Stimulated activated CD4-positive, alpha-beta T cell treated with anti-CD3 and anti-CD28 coated beads, Interleukin-15, amount 100 ng/mL, for 1 hour (primary cell): ENCODE data around the gene UBE2L6.

Experiments used
- DNase-seq, 2 donors: peaks; one replicate each; pipeline ENCODE4 v3.0.0-alpha.2; 2020; ENCODE audit warnings: low read depth in 1 of 2, low spot score in 1 of 2

UBE2L6 gene

DNA sequence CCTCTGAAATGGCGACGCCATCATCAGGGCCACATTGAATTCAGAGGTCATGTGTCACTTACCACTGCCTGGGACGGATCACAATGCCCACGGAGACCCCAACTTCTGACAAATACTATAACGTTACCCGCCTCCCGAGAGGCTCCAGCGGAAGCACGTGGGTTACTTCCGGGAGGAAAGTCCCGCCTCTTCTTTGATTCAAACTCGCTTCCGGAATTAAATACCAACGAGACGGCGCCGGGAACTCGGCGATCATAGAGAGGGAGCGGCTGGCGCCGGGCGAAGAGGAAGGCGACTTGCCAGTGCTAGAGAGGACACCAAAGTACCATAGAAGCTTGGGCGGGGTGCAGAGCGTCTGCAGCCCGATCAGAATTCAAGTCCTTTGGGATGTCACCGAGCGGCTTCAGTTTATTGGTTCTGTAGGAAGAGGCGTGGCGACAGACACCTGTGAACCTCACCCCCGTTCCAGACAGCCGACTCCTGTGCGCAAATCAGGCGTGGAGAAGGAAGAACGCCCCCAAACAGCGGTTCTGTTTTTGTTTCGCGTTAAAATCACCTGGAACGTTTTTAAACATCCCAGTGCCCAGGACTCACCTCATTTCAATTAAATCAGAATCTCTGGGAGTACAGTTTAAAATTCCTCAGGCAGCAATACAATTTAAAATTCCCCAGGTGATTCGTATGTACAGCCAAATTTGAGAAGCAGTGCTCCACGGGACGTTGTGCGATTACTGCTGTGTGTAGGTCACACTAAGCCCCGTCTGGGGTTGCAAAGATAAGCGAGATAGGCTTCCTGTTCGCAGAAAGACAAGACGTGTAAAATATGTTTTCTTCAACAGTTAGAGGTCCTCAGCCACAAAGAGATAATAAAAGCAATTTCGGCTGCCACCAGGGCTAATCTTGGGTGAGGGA, 36.6 kb downstream of the UBE2L6 start, which contains the start of gene TIMM10:
TIMM10 (minus strand) TSS at position 159 of the 912 bp plus-strand sequence. CDS start 565 bp downstream, outside the sequence.
- peak; percentile 80 to 85 for DNase-seq

DNA sequence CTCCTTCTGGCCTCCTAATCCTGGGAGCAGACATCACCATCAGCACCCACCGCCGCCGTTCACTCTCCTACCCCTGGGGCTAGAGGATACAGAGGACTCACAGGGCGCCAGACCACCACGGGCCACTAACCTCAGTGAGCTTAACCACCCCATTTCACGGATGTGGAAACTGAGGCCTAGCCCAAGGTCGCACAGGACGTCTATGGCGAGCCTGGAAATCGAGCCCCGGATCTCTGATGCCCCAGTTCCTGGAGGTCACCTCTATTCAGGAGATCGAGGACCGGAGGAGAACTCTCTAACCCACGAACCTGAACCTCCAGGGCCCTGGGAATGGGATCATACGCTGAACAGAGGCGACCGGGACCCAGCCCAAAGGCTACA, 37.3 kb downstream of the UBE2L6 start:
- no peak for DNase-seq

DNA sequence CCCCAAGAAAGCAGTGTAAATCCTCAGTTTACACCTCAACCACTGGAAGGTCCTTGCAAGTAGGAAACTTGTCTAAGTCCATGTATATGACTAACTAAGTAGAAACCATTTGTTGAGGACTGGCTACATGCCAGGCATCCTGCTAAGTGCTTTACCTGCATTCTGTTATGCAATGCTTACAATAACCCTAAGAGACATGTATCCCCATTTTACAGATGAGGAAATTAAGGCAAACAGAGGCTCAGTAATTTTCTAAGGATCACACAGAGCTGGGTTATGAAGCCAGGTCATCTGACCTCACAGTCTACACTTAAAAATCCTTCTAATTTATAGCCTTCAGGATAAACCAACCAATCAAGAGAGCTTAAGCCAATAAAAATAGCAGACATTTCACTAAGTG, 38.5 kb downstream of the UBE2L6 start:
- DNase-seq = no peak

DNA sequence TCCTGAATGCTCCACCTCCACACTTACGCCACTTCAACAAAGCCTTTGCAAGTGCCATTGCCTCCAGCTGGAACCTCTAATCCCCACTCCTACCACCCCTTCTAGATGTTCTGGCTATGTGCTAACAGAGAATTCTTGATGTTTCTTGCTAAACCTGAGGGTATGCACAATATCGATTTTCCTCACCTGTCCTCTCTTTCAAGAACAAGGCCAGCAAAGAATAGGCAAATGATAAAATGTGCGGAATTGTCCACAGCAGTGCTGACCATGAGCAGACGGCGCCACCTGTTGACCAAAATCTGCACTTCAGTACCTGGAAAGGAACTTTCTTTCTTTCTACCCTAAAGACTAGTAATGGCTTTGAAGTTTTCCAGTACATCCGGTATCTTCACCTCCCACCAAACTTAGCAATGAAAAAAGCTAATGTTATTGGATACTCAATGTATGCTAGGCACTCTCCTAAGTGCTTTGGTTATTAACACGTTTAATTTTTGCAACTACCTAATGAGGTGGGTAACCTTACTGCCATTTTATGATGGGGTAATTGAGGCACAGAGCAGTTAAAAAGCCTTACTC, 40.3 kb downstream of the UBE2L6 start:
- peak; percentile 30 to 53 for DNase-seq

DNA sequence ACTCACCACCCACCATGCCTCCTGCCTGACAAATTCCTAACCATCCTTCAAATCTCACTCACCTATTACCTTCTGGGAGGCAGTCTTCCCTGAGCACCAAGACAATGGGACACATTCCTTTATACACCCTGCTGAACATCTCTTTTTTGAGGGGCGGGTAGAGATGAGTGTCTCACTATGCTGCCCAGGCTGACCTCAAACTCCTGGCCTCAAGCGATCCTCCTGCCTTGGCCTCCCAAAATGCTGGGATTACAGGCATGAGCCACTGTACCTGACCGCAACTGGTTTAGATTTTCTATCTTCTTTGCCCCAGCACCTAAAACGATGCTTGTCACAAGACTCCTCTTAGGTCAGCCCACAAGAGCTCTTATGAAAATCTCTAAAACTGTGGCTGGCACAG, 44.1 kb downstream of the UBE2L6 start:
- no peak for DNase-seq

DNA sequence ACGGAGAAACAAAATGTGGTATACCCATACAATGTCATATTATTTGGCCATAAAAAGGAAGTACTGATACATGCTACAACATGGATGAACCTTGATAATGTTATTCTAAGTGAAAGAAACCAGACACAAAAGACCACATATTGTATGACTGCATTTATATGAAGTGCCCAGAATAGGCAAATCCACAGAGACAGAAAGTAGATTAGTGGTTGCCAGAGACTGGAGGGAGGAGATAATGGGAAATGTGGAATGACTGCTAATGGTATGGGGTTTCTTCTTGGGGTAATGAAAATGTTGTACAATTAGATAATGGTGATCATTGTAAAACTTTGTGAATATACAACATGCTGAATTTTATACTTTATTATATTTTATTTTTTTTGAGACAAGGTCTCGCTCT, 46.4 kb downstream of the UBE2L6 start:
- no peak for DNase-seq

DNA sequence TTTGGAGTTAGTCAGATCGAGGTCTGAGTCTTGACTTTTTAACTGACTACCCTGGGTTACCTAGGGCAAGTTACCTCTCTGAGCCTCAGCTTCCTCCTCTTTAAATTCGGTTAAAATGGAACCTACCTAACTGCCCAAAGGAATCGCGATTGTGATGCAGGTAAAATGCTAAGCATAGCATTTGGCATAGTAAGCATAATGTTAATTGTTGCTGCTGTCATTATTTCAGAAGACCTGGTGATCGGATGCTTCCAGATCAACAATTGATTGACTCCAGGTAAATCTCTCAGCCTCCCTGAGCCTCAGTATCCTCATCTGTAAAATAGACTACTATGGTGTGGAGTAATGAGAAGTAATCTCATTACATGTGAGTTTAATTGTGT, 51.4 kb downstream of the UBE2L6 start:
- no peak for DNase-seq

DNA sequence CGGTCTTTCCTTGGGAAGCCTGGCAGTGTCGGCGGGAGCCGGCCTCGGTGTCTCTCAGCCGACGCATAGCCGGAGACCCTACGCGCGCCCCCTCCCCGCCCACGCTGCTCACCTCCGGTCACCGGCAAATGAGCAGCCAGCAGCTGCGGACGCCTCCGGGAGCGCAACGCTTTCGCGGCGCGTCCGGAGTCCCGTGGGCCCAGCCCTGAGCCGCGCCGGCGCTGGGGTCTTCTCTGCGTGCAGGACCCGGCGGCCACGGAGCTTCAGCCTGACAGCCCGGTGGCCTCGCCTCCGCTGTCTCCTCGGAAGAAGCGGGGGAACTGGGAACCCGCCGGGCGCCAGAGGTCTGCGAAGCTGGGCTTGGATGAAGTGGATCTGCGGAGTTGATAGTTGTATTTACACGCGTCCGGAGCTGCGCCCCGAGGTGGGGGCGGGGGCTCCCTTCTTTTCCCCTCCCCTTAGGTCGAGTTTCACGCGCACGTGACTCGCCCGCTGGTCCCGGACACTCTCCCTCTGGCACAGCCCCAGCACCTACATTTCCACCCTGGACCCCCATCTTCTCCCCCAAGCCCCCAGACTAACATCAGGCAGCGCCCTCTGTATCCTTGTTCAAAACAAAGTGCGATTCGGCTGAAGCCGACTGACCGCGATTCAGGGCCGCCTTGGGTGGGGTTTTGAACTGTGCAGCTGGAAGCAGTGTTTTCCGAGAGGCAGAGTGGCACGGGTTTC, 52.0 kb downstream of the UBE2L6 start, which contains the start of gene SLC43A1:
SLC43A1 (minus strand) TSS at position 371 of the 729 bp plus-strand sequence. CDS start 1,591 bp downstream, outside the sequence.
- DNase-seq = no peak

DNA sequence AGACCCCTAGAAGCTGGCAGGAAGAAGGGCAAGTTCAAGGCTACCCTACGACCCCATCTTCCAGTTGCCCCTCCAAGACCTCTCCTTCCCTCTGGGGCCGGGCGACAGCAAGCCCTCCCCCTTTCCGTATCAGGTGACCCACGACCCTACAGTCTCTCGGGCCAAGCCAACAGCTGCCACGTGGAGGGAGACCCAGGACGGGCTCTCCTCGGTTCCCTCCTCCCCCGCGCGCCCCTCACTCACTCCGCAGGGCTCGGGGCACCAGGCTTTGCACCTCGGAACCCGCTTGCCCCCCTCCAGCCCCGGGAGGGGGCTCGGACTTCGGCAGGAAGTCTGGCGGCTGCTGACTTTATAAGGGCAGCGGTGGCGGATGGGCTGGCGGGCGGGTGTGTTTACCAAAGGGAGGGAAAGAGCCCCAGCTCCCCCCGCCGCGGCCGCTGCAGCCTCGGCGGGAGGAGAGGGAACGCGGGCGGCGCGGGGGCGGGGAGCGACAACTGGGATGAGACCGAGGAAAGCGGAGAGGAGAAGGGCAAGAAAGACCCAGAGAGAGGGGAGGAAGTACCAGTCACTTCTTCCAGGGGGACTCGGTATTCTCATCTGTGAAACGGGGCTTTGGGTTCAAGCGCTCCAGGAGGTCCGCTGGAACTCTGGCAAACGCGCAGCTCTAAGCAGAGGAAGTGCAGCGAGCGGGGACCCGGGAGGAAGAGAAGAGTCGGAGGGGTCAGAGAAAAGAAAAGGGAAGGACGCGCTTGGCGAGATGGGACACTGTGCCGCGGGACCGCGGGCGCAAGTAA, 52.7 kb downstream of the UBE2L6 start:
- DNase-seq = peak in 1 of 2 donors; percentile 45

DNA sequence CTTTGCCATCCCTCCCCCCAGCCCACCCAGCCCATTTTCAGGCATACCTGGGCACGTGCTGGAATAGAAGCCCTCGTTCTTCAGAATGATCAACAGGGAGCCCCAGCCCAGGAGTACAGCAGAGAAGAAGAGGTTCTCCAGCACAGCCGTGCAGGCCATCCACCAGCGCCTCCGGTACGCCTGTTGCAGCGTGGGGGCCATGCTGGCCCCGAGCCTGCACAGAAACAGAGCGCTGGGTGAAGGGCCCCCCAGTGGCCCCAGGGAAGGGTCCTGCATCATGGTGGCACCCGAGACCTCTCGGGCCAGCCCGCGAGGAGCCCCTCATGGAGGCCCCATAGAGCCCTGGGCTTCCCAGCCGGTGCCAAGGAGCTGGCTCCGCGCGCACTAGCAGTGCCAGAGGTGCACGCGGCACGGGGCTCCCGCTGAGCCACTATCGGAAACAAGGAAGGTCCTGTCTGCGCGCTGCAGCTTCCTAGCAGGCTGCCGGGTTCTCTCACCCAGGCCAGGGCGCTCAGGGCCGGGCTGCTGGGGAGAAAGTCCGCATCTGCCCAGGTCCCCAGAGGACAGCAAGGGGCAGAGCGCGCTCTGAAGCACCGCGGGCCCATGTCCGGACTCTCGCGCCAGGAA, 53.4 kb downstream of the UBE2L6 start:
- DNase-seq = no peak

DNA sequence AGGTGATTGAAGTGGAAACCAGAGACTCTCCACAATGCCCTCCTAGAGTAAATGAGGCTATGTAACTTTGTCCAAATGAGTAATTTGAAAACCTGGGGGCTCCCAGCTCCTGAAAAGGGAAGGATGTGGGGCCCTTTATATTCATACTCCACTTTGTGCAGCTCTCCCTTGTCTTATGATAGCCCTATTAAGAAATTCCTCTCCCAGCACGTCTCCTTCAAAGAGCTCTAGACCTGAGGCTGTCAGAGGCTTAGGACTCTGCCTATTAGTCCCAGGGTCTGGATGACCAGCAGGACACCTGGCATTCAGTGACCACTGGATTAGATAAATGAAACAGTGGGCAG, 54.0 kb downstream of the UBE2L6 start:
- DNase-seq = no peak

DNA sequence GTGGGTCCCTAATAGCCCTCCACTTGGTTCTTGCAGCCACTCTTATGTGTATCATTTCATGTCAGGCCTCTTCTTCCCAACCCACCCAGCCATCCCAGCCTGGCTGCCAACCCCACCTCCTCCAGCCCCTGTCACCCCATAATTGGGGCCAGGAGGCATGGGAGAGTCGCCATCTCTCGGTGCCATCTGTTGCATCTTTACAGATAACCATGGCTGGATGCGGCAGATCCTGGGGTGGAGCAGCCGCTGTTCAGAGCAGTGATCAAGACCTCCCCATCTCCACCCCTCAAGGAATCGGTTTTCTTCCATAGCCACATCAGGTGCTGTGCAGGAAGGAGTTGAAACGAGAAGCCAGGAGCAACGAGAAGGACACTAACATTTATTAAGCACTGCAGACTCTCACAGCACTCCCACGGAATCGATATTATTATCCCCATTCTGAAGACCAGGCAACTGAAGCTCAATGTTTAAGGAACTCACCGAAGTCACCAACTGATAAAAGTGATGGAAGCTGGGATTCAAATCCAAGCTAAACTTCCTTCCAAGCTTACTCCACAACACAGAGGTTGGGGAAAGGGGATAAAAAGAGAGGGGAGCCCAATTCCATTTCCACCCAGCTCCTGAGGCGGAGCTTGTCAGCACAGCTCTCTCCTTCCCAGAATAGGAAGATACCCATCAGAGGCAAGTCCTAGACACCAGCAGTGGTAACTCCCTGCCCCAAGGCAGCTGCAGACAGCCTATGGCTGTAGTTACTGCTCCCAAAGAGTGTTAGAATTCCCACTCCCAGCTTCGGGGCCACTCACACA, 54.6 kb downstream of the UBE2L6 start:
- no peak for DNase-seq

DNA sequence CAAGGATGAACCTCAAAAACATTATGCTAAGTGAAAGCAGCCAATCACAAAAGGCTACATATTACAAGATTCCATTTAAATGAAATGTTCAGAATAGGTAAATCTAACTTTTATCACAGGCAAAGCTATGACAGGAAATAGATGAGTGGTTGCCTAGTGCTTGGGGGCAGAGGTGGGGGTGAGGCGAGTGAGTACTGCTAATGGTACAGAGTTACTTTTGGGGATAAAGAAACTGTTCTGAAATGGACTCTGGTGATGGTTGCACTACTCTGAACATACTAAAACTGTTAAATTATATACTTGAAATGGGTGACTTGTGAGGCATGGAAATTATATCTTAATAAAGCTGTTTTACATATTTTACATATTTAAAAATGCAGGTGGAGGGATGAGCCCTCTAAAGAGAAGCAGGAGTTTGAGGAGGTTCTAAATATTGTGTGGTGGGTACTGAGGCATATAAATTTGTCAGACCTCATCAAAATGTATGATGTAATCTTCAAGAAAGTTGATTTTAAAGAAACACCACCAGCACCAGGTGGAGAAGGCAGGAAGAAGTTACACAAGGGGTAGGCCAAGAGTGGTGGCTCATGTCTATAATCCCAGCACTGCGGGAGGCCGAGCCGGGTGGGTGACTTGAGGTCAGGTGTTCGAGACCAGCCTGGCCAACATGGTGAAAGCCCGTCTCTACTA, 55.6 kb downstream of the UBE2L6 start:
- no peak for DNase-seq

DNA sequence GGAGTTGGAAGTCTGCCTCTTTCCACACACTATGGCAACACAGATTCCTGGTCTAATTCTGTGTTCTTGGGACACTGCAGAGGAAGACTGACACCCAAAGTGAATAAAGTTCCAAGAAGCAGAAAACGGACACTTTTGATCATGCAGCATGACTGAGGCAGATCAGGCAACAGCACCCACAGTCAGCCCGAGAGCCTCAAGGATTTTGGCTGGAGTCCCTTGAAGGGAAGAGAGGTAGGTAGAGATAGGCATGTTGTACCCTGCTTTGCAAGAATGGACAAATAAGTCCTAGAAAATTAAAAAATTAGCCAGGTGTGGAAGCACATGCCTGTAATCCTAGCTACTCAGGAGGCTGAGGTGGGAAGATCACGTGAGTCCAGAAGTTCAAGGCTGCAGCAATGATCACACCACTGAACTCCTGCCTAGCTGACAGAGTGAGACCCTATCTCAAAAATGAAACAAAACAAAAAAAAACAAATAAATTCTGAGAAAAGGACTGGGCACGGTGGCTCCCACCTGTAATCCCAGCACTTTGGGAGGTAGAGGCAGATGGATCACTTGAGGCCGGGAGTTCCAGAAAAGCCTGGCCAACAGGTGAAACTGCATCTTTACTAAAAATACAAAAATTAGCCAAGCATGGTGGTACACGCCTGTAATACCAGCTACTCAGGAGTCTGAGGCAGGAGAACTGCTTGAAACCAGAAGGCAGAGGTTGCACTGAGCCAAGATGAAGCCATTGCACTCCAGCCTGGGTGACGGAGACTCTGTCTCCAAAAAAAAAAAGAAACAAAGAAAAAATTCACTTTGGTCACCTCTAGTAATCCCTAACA, 58.9 kb downstream of the UBE2L6 start:
- DNase-seq = no peak

DNA sequence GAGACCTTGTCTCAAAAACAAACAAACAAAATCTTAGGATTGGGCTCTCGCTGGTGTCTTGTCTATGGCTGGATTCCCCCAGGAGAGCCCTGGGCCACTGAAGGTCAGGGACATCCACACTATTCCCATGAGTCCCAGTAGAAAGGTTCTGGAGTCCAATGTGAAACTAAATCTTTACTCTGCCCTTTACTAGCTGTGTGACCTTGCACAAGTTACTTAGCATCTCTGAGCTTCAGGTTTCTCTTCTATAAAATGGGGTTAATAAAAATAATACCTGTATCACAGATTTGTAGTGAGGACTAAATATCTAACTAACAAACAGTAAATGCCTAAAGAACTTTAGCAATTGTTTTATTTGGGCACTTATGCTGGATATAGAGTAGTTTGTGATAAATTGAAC, 61.0 kb downstream of the UBE2L6 start:
- DNase-seq = no peak

DNA sequence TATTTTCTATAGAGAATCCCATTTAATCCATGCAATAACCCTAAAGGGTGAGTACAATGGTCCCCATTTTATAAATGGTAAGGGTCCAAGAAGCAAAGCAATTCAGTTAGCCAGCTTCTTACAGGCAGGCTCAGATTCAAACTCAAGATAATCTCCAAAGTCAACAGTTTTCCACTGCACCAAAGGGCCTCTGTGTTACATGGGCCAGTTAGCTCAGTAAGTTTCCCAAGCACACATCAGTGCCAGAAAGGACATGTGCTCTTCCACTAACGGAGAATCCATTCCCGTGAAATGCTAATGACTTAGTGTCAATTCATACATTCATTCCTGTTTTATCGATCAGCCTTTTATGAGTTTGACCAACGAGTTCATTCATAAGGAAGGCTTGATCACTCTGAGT, 63.0 kb downstream of the UBE2L6 start:
- DNase-seq = no peak

DNA sequence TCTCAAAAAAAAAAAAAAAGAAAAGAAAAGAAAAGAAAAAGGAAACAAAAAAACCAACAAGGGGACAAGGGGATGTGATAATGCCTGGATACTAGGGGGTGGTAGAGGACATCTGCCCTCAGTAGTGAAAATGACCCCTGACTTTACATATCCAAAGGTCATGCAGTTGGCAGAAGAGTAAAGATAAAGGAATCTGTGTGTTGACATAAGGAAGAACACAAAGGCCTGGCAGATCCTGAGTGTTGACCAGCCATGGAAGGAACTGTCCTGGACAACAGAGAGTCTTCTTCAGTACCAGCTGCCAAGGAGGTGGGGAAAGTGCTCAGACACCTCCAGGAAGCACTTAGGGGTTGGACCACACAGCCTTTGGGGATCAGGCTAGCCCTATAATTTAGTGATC, 64.6 kb downstream of the UBE2L6 start:
- DNase-seq = no peak

DNA sequence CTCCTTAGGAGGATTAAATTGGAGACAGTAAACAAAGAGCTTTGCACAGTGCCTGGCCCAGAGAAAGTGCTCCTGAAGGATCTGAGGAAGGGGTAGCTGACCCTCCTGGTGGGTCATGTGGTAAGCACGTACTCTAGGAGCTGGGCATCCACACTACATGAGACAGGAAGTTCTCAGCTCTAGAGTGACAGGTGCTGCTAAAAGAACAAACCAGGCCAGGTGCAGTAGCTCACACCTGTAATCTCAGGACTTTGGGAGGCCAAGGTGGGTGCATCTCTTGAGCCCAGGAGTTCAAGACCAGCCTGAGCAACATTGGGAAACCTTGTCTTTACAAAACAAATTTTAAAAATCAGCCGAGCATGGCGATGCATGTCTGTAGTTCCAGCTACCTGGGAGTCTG, 65.1 kb downstream of the UBE2L6 start:
- DNase-seq = no peak
